HG03095 (cell line): ENCODE data around the gene C16orf82.
"Not testable (repeated sequence)": the region's sequence is repeated elsewhere in the genome, so short reads cannot be mapped to it uniquely, and the experiment has no call there.

Experiments used
- ATAC-seq: cut with Tn5 transposase; IDR thresholded peaks from one replicate; pipeline ENCODE4 v1.9.1; 2021; ENCODE audit warnings: moderate library complexity; ENCODE audit not compliant: unreplicated experiment

Gene C16orf82

DNA sequence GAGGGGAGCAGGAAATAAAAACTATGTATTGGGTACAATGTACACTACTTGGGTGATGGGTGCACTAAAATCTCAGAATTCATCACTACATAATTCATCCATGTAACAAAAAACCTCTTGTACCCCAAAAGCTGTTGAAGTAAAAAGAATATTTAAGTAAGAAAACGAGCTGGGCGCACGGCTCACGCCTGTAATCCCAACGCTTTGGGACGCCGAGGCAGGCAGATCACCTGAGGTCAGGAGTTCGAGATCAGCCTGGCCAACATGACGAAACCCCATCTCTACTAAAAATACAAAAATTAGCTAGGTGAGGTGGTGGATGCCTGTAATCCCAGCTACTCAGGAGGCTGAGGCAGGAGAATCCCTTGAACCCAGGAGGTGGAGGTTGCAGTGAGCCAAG is 19.3 kb downstream of the C16orf82 start:
- not testable (repeated sequence) for ATAC-seq

DNA sequence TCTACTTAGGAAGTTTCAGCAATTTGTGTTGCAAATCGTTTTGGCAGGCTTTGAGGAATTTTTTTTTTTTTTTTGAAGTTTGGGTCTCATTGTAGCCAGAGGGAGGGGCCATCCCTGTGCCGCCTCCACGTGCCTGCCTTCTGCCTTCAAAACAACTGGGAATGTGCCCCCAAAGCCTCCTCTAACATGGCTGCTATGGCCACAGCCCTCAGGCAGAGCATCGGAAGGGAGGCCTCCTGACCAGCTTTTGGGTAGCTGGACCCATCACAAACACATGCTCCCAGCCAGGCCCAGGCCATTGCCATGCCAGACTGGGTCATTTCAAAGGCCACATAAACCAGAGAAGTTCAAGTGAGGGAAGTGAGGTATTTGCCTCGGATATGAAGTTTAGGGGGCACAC is 21.5 kb downstream of the C16orf82 start:
- no peak for ATAC-seq

DNA sequence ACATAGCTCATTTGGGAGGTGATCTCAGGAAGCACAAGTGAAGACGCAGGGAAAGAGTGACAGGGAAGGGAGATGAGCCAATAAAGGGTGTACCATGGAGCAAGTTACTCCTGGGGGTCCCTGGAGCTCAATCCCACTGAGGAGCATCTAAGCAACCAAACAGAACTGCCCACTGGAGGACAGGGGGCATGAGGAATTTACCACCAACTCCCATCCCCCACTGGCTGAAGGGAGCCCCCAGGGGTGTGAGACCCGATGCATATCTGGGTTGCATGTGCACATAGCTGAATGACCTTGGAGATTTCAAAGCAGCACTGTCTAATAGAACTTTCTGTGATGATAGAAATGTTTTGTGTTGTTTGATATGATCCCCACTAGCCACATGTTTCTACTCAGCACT is 29.6 kb downstream of the C16orf82 start:
- ATAC-seq: no peak

DNA sequence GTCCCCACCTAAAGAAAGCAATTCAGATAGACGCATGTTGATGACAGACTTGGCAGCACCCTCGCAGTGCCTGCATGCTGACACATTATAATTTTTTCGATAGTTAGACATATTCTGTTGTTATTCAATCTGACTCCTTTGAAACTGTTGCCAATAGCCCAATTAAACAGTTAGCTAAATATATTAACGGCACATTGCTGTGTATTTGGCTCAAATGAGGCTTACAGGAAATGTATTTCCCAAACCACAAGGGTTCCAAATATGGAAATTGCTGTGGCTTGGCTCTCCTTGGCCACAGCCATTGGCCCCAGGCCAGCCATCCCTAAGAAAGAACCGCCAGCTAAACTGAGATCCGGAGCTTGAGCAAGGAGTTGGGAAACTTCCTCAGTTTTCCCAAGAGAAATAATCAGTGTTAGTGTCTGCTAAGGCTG is 31.1 kb downstream of the C16orf82 start:
- no peak for ATAC-seq

DNA sequence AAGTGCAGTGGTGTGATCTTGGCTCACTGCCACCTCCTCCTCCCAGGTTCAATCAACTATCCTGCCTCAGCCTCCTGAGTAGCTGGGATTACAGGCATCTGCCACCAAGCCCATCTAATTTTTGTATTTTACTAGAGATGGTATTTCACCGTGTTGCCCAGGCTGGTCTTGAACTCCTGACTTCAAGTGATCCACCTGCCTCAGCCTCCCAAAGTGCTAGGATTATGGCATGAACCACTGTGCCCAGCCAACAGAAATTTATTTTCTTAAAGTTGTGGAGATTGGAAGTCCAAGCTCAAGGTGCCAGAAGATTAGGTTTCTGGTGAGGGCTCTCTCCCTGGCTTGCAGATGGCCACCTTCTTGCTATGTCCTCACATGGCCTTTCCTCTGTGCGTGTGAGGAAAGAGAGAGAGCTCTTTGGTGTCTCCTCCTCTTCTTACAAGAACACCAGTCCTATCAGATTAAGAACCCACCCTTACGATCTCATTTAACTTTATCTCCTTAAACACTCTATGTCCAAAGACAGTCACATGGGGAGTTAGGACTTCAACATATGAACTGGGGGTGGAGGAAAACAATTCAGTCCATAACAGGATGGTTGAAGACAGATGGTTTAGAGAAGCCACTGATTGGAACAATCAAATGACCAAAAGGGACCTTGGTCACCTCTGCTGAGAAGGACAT is 31.8 kb downstream of the C16orf82 start:
- no peak for ATAC-seq

DNA sequence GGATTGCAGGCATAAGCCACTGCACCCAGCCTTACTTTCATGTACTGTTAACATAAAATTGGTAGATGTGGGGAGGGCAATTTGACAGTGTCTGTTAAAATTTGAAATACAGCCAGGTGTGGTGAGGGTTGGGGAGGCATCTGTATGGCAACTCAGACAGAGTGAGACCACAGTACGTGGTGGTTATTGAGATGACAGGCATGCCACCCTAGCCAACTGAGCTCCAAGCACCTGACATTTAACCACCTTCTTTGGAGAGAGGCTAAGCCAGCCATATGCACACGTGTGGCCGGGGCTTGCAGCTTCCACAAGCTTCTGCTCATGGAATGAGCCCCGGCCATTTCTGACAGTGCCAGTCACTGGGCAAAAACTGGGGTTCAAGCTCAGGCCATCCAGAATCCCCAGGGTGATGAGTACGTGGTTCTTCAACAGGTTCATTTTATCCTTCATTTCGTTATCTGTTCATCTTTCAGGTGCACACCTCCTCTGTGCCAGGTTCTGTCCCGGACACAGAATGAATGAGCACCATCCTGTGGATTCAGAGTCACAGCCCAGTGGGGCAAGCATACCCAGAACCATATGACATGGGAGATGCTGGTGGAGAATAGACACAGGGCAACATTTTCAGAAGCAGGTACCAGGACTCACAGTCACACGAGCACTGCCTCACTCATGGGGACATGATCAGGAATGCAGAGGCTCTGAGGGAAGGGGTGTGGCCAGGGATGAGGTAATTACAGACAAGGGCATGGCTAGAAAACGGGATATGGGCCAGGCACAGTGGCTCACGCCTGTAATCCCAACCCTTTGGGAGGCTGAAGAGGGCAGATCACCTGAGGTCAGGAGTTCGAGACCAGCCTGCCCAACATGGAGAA is 36.2 kb downstream of the C16orf82 start:
- no peak for ATAC-seq

DNA sequence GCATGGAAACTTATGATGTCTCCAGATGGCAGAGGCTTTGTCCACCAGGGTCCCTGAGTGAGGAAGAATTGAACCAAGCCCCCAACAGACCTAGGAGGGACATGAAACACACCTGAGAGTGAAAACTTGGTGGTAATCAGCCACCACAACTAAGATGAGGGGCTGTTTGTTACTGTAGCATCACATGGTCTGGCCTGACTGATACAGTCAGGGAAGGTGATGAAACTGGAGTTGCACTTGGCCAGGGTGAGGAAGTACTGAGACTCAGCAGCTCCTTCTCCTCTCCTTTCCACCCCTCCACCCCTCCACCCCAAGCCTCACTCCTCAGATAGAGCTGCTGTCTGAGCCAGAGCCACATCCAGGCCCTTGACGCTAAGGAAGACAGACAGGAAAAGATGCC is 37.2 kb downstream of the C16orf82 start:
- ATAC-seq: no peak

DNA sequence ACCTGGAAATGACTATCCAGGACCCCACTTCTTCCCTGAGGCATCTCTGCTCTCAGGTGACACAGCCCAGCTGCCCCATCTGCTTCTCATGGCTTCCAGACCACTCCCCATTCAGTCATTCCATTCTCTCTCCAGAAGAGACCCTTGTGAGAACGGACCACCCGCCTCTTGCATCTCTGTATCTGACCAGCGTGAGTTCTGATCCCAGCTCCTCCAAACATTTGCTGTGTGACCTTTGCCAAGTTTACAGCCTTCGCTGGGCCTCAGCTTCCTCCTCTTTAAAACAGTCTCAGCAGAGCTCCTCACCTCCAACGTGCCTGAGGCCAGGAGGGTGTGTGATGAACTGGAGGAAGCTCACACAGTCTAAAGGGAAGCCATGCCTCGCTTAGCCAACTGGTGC is 39.6 kb downstream of the C16orf82 start:
- no peak for ATAC-seq

DNA sequence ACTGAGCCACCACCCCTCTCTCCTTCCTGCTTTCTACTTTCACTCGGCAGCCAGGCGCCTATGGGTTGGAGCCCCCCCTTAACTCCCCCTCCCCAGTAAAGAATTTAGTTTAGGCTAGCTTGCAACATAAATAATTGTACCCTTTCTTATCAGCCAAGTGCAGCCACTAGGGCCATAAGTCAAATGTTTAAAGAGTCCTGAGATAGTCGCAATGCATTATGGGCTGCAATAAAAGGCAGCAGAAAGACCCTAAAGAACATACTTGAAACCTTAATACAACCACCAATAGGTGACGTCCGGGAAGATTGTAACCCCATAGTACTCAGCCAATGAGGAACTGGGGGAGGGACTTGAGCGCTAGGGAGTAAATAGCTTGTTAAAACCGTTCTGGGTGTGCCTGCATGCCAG is 40.5 kb downstream of the C16orf82 start:
- no peak for ATAC-seq

DNA sequence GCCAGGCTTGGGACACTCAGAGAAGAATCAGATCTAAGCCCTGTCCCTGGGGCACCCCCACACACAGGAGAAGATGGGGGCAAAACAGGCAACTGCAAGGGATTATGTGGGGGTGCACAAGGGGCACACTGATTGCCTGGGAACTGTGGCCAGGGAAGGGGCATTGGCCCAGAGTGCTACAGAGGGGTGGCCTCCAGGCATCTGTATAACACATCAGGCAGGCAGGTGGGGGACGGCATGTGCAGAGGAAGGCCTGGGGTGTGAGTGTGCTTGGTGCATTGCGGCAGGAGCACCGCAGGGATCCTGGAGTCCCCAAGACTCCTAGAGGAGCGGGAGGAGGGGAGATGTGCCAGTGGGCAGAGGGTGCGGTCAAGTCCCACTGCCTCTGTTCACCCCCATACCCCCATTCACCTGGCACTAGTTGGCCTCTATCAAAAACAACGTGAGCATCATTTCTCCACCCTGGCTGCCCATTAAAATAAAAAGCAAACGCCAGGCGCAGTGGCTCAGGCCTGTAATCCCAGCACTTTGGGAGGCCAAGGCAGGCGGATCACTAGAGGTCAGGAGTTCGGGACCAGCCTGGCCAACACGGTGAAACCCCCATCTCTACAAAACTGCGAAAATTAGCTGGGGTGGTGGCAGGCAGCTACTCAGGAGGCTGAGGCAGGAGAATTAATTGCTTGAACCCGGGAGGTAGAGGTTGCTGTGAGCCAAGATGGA is 41.5 kb downstream of the C16orf82 start:
- no peak for ATAC-seq

DNA sequence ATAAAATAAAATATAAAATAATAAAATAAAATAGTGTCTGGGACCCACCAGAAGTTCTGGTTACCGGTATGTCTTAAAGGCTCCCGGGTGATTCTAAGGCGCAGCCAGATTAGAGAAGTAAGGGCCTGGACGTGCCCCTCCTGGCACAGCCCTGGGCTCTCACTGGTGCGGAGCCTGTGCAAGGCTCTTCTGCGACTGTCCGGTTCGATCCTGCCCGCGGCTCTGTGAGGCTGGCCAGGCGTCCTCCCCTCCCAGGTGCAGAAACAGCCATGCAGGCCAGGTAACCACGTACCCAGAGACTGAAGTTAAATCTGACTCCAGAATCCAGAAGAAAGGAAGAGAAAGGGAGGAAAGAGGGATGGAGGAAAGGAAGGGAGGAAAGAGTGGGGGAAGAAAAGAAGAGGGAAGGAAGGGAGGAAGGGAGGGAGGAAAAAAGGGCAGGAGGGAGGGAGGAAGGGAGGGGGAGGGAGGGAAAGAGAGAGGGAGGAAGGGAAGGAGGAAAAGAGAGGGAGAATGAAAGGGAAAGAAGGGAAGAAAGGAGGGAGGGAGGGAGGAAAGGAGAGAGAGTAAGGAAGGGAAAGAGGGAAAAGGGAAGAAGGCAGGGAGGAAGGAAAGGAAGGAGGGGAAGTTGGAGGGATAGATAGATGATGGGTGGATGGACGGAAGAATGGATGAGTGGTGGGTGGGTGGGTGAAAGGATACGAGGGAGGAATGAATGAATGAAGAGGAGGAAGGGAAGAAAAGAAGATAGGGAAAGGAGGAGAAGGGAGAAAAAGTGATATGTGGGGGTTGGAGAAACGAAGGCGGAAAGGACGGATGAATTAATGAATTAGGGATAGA is 42.3 kb downstream of the C16orf82 start:
- no peak for ATAC-seq

DNA sequence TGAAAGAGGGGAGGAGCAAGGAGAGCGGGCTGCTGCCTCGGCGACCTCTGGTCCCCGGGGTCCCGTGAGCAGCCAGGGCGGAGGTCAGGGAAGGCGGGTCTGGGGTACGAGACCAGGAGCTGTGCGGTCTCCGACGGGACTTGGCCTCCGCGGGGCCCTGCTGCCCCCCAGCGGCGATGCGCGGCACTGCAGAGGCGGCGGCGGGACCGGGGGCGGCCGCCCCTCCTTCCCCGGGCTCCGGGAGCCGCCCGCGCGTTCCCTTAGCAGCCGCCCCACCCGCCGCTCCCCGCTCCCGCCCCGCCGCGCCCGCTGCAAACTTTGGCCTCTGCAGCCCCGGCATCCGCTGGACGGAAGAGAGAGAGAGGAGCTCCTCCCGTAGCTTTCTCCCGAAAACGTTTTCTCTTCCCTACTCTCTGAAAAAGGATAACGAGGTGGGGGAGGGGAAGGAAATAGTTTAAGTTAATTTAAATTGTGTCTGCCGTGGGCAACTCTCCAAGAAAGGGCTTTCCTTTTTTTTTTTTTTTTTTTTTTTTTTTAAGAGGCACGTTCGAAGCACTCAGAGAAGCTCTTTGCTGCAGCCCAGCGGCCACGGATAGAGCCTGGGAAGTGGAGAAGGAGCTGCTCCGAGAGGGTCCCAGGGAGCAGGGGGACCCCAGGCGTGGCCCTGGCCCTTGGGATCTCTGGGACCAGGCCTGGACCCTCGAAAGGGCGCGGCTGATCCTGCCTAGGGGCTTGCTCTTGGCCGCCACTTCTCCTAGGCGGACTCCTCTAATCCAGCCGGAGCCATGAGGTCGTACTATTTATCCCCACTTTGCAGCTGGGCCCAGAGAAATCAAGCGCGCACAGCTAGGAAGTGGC is 43.2 kb downstream of the C16orf82 start:
- no peak for ATAC-seq

DNA sequence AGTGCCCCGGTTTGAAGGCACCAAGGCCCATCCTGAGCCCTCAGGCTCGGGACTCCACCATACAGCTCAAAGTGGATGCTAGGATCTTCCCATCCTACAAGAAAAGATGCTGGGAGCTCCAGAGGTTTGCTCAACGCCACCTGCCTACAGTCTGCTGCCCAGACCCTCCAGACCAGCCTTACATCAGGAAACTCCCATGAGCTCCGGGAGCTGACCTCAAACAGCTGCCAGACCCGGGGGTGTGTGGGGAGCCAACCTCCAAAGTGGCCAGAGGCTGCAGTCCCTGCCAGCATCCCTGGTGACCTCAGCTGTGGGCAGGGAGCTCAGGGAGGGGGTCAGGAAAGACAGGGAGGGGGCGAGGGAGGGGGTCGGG is 43.8 kb downstream of the C16orf82 start:
- no peak for ATAC-seq

DNA sequence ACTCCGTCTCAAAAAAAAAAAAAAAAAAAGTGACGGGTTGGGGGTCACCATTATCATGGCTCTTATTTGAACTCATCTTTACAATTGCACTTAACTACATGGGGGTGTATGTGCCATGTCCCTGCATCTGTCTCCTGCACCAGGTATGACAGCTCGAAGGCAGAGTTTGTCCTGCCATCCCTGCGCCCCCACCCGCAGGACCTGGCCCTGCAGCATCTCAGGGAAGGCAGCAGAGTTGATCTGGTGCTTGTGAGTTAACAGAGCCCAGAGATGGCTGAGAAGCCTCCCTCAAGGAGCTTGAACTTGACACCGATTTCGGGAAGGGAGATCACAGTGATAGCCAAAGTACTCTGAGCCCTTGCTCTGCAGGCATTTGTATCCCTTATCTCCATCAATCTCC is 44.8 kb downstream of the C16orf82 start:
- no peak for ATAC-seq

DNA sequence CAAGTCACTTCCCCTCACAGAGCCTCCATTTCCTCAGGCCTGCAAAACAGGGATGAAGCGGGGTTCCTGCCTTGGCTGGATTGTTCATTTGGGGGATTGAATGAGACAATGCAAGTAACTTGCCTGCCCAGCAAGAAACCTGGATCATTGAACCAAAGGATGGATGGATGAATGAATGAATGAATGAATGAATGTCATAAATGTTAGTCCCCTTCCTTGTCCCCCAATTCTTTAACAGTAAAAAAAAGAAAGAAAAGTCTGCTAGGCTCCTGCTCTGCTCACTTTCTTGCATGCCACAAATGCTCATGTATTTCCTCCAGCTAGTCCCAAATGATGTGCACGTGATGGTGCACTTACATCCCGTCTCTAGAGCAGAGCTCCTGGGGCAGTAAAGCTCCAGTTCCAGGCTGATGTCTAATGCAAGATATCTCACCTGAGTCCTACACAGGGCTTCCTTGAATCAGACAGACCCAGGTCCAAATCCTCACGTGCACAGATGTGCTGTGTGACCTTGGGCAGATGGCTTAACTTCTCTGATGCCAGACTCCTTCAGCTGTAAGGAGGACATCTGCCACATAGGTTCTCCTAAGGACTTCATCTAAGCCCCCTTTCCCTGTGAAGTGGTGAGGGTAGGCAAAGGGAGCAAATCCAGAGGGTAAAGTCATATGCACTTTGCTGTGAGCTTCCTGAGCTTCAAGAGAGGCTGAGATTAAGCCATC is 45.5 kb downstream of the C16orf82 start:
- ATAC-seq: no peak

DNA sequence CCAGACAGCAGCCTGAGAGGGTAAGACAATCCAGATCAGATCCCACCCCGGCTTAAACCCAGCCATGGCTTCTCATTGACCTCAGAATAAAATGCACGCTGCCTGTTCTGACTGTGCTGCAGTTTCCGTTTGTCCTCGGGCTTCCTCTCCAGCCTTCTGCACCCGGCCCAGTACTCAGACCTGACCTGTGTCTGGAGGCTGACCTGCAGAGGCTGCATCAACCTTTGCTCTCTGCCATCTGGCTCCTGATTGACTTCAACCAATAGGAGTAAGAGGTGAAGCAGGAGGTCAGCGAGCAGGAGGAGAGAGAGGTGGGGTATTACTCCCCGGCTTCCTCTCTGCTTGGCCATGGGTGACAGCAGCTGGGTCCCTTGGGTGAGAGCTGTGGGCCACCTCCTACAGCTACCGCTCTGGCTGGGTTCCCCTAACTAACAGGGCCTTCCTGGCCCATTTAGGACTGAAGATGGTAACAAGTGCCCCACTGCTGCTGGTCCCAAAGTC is 46.7 kb downstream of the C16orf82 start:
- peak; percentile 49 for ATAC-seq

DNA sequence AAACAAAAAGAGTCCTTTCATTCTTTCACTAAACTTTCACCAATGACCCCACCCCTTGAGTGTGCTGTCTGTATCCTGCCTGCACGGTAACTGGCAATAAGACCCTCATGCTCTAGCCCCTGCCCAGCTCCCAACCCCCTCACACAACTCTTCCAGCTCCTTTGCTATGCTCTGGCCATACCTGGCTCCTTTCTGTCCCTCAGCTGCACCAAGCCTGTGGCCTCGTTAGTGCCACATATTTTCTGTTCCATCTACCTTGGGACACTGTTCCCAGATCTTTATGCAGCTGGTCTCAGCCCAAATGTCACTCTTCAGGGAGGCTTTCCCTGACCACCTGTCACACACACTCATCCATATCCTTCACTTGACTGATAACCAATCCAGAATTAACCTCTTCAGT is 47.3 kb downstream of the C16orf82 start:
- ATAC-seq: no peak

DNA sequence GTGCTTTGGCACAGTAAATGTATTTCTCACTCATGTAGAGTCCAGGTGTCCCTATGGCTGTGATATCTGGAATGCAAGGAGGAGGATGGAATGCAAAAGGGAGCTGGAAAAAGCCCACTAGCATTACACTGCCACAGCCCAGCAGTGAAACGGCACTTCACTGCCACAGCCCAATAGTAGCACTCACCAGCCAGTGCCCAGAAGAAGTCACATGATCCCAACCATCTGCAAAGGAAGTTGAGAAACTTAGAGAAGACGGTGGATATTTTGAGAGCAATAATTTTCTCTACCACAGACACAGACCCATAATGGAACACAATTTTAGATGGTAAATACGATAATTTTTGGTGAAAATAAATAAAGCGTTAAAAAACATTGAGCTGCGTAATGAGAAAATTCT is 51.8 kb downstream of the C16orf82 start:
- no peak for ATAC-seq
